ENCODE data around the gene PRPF40A. TPM values are rescaled to one million over a fixed set of nuclear protein-coding genes. Genes with fewer than 3 reads are reported as not detected.

Gene PRPF40A
- total RNA-seq, 1 donor from 2014 or later: 132 TPM

GRCh38 chr2:152622219-152622618, 95.0 kb downstream of the PRPF40A start:
- Mint-ChIP-seq H3K27me3 (no peaks in the 10 kb centered on the region), H3K36me3 (ENCODE audit: insufficient read depth) (peaks cover 45% of the 10 kb centered on the region), H3K27ac (no peak overlapping the region), H3K4me1 (ENCODE audit: low read depth) (peaks cover 11% of the 10 kb centered on the region), H3K4me3 (ENCODE audit: low read depth) (no peak overlapping the region), H3K9me3 (ENCODE audit: low read depth) (no peaks in the 10 kb centered on the region)
- DNase-seq (ENCODE audit: low spot score, unreplicated experiment): no peak
- TF ChIP-seq, protein P1, sequence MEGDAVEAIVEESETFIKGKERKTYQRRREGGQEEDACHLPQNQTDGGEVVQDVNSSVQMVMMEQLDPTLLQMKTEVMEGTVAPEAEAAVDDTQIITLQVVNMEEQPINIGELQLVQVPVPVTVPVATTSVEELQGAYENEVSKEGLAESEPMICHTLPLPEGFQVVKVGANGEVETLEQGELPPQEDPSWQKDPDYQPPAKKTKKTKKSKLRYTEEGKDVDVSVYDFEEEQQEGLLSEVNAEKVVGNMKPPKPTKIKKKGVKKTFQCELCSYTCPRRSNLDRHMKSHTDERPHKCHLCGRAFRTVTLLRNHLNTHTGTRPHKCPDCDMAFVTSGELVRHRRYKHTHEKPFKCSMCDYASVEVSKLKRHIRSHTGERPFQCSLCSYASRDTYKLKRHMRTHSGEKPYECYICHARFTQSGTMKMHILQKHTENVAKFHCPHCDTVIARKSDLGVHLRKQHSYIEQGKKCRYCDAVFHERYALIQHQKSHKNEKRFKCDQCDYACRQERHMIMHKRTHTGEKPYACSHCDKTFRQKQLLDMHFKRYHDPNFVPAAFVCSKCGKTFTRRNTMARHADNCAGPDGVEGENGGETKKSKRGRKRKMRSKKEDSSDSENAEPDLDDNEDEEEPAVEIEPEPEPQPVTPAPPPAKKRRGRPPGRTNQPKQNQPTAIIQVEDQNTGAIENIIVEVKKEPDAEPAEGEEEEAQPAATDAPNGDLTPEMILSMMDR (IDR thresholded peaks at IDR 0.05; ENCODE audit: unreplicated experiment): no peak

DNA sequence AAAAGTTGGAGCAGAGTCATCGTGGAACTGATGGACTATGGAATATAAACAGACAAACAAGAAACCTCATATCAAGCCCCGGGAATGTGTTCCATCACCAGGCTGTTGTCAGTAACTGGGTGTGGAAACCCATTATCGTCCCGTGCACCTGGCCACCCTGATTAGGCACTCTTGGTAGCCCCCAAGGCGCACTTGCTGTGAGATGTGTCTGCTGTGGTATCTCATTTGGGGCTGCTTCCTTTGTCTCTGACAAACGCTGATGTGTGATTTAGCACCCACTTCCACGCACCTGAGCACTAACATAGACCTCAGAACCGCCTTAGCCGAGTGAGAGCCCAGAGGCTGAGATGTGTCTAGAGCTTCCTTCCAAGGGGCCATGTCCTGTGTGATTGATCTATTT, 96.3 kb downstream of the PRPF40A start:
- peaks cover 49% of the 10 kb centered on the region for H3K36me3 Mint-ChIP-seq (ENCODE audit: insufficient read depth)
- DNase-seq (ENCODE audit: low spot score, unreplicated experiment): no peak
- H3K4me1 Mint-ChIP-seq (ENCODE audit: low read depth): peaks cover 4% of the 10 kb centered on the region
- H3K27ac Mint-ChIP-seq: no peak overlapping the region
- H3K9me3 Mint-ChIP-seq (ENCODE audit: low read depth): no peaks in the 10 kb centered on the region
- no peaks in the 10 kb centered on the region for H3K27me3 Mint-ChIP-seq
- TF ChIP-seq, protein P1 (IDR thresholded peaks at IDR 0.05; ENCODE audit: unreplicated experiment): no peak
- no peak overlapping the region for H3K4me3 Mint-ChIP-seq (ENCODE audit: low read depth)

- Mint-ChIP-seq H3K4me3 (ENCODE audit: low read depth) (no peak overlapping the region), H3K9me3 (ENCODE audit: low read depth) (no peaks in the 10 kb centered on the region), H3K27me3 (no peaks in the 10 kb centered on the region), H3K4me1 (ENCODE audit: low read depth) (peaks cover 4% of the 10 kb centered on the region), H3K36me3 (ENCODE audit: insufficient read depth) (peaks cover 47% of the 10 kb centered on the region), H3K27ac (peak overlapping the region; percentile 39)
- TF ChIP-seq, protein P1 (IDR thresholded peaks at IDR 0.05; ENCODE audit: unreplicated experiment): no peak
- DNase-seq (ENCODE audit: low spot score, unreplicated experiment): no peak
Measured at GRCh38 chr2:152620208-152620607, 97.1 kb downstream of the PRPF40A start.

- Mint-ChIP-seq H3K27ac (no peak overlapping the region), H3K9me3 (ENCODE audit: low read depth) (no peaks in the 10 kb centered on the region), H3K27me3 (no peaks in the 10 kb centered on the region), H3K4me1 (ENCODE audit: low read depth) (peaks cover under 1% of the 10 kb centered on the region), H3K4me3 (ENCODE audit: low read depth) (no peak overlapping the region), H3K36me3 (ENCODE audit: insufficient read depth) (peaks cover 53% of the 10 kb centered on the region)
- no peak for DNase-seq (ENCODE audit: low spot score, unreplicated experiment)
- TF ChIP-seq, protein P1 (IDR thresholded peaks at IDR 0.05; ENCODE audit: unreplicated experiment): no peak
Measured at GRCh38 chr2:152618193-152618564, 99.1 kb downstream of the PRPF40A start.

DNA sequence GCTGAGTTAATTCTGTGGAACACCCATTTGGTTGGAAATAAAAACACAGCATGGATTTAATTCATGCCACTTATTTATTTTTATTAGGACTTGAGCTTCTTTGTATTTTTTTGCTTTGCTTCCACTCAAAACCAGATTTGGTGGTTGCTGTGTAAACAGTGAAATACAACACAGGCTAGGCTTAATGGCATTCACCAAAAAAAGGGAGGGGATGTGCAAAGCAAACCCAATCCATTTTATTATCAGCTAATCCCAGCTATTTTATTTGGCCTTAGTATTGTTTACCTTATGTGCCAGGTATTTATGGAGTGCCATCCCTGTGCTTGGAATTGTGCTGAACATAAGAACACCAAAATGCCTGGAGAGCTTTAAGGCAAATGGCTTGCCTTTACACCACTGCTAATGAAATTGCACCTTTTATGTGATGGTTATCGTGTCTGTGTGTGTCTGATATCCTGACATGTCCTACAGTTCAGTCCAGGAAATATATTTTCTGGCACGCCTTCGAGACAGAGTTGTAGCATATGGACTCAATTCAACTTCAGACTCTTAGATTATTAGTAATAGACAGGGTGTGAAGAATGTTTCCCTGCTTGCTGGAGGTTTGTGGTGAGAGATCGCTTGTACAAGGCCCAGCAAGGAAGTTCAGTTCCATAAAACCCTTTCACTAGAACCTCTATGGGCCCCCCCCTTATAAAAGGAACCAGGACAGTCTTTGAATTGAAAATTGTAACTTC, 99.6 kb downstream of the PRPF40A start:
- H3K36me3 Mint-ChIP-seq (ENCODE audit: insufficient read depth): peaks cover 49% of the 10 kb centered on the region
- H3K27me3 Mint-ChIP-seq: no peaks in the 10 kb centered on the region
- no peaks in the 10 kb centered on the region for H3K4me1 Mint-ChIP-seq (ENCODE audit: low read depth)
- H3K4me3 Mint-ChIP-seq (ENCODE audit: low read depth): no peak overlapping the region
- no peak for DNase-seq (ENCODE audit: low spot score, unreplicated experiment)
- H3K9me3 Mint-ChIP-seq (ENCODE audit: low read depth): no peaks in the 10 kb centered on the region
- TF ChIP-seq, protein P1 (IDR thresholded peaks at IDR 0.05; ENCODE audit: unreplicated experiment): no peak
- H3K27ac Mint-ChIP-seq: no peak overlapping the region

All from progenitor cell of endocrine pancreas (in vitro differentiated cells).